ENCODE measurements around the gene PATZ1.
"Not testable (repeated sequence)": the region's sequence is repeated elsewhere in the genome, so short reads cannot be mapped to it uniquely, and the experiment has no call there.

PATZ1 gene

GRCh38 chr22:31342389-31343140 is 3.6 kb downstream of the PATZ1 start:
- DNase-seq, result no peak

DNA sequence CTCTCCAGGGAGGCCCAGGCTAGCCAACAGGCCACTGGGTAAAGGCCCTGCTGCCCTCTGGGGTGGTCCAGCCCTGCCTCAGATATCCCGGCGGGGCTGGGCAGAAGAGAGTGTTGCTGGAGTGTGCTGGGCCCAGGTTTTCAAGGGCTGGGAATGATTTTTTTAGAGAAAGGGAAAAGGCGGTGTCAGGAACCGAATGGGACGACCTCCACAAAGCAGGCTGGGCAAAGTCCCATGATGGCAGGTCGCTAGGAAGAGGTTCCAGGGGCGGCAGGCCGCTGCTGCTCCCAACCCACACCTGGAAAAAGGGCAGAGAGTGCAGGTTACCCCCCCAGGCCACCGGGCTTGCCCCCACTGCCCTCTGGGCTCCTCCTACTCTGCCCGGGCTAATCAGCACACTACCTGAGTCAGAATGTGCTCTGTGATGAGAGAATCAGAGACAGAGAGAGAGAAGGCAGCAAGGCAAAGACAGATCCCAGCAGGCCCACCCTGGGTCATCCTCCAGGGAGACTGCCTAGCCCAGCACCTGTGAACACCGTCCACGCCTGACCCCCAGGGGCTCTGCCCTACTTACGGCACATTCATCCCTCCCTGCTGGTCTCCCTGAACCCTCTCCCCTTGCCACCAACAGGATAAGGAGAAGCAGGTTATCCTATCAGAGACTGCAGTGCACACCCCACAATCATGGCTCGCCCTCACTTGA is 4.6 kb downstream of the PATZ1 start:
- no peak for DNase-seq

- no peak for DNase-seq
These were observed 5.3 kb downstream of the PATZ1 start for GRCh38 chr22:31340765-31341247.

DNA sequence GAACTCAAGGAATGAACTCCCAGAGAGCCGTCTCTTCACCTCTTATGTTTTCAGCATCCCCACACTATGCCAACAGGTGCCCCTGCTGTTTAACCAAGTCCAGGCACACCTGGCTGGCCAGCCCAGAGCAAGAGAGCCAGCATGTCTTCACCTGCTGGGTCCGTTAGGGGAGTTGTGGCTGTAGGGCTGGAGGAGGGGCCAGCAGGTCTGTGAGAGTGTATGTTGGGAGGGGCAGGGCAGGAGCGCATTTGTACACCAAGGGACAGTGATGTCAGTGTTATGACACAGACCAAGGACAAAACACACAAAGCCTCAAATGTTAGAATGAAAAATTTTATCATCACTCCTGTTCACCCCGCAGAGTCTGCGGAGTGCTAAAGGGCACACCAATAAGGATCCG is 5.8 kb downstream of the PATZ1 start:
- no peak for DNase-seq

GRCh38 chr22:31339148-31339832 is 6.9 kb downstream of the PATZ1 start:
- DNase-seq, result no peak

- no peak for DNase-seq
These were observed 9.0 kb downstream of the PATZ1 start for GRCh38 chr22:31337178-31337577.

DNA sequence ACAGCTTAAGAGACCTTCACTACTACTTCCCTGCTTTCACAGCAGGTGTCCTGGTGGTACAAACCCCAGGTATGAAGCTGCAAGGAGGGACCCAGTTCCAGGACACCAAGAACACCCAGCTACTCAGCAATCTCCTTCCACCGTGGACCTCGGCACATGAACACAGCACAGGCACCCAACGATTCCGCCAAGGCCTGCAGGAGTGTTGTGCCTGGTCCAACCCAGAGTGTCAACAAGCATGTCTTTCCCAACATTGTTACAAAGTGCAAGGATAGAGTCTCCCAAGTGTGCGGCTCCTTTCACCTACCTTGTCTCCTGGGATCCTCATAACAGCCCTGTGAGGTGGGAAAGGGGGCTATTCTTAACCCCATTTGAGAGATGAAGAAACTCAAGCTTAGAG is 11.8 kb downstream of the PATZ1 start:
- DNase-seq, result no peak

GRCh38 chr22:31333641-31334040 is 12.5 kb downstream of the PATZ1 start:
- DNase-seq, result no peak

GRCh38 chr22:31332886-31333285 is 13.3 kb downstream of the PATZ1 start:
- DNase-seq, result no peak

GRCh38 chr22:31332010-31332409 is 14.1 kb downstream of the PATZ1 start:
- DNase-seq, result no peak

- no peak for DNase-seq
These were observed 16.5 kb downstream of the PATZ1 start for GRCh38 chr22:31329453-31330215.

DNA sequence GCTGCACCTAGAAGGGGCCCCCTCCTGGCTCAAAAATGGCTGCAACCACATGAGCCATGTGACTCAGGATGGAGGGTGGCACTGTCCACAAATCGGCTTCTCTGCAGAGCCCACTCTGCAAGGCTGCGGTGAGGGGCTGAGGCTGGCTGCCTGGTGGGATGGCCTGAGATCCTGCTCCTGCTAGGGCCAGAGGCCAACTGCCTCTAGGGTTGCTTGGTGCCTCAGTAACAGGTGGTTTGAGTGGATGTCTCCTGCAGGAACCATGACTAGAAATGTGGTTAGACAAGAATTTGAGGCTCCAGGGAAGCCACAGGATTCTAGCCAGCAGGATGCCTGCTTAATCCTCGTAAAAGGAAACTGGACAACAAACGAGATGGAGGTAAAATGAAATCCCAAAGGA is 17.1 kb downstream of the PATZ1 start:
- no peak for DNase-seq

DNA sequence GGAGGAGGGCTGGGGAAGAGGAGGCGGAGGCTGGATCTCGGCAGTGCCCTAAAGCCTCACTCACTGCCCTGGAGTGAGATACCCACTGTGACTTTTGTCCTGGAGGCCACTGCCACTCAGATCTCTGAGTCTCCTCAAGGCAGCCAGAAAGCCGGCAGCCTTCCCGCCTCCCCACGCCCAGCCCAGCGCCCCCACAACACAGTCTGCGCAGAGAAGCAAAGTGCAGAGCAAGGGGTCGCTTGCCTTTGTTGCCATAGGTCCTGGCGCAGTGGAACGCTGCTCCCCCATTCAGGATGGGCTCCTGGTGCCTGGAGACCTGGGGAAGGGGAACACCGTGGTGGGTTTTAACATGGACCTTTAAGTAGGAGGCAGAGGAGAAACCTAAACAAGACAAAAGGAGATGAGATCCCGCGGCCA is 17.6 kb downstream of the PATZ1 start:
- DNase-seq, result no peak

DNA sequence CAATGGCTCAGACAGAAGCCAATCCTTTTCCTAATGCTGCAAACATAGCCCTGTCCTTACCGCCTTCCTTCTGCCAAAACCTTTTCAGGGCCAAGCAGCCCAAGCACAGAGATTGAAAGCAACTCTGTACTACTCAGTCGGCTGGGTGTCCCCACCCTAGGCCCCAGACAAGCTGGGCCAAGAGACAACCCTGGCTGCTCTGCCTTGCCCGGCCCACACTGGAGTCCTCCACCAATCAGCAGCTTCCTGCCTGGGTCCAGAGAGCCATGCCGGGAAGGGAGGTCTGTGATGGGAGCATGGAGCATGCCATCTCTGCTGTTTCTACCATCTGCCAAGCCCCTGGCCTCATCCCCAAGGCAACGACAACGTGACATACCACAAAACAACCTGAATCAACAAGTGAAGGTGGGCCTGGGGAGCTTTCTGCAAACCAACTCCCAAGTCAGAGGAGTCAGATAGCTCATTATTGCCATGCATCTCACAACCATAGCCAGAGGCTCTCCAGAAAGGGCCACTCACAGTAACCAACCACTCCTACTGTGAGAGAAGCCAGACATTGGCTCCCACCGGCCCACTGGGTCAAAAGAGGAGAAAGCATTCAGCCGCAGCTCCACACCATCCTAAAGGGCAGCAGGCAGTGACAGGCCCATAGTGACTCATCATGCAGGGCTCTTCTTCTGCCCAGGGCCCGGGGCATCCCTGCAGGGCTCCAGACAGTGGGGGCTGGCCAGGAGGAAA is 18.2 kb downstream of the PATZ1 start:
- no peak for DNase-seq

- DNase-seq, result no peak
These were observed 19.3 kb downstream of the PATZ1 start for GRCh38 chr22:31326877-31327276.

GRCh38 chr22:31323578-31324550 is 22.3 kb downstream of the PATZ1 start:
- DNase-seq, result no peak

DNA sequence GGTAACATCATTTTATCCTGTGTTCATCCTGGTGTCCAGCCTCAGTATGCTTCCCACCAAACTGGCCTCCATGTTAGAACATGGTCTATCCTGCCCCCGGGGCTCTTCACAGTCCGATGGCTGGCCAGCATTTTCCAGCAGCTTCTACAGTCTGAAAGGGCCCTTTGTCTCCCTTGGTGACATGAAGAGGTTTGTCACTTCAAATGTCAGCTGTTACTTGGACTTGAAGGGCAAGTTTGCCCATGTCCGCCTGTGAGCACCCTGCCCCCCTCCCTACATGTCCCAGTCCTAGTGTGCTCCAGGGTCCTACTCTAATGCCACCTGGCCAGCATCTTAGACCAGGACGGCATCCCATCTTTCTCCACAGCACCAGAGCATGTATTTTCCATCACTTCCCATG is 24.7 kb downstream of the PATZ1 start:
- no peak for DNase-seq

DNA sequence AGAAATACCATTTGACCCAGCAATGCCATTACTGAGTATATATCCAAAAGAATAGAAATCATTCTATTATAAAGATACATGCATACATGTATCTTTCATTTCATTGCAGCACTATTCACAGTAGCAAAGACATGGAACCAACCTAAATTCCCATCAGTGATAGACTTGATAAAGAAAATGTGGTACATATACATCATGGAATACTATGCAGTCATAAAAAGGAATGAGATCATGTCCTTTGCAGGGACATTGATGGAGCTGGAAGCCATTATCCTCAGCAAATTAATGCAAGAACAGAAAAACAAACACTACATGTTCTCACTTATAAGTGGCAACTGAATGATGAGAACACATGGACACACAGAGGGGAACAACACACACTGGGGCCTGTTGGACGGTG is 31.9 kb downstream of the PATZ1 start:
- DNase-seq, result not testable (repeated sequence)

GRCh38 chr22:31313366-31314147 is 32.6 kb downstream of the PATZ1 start:
- DNase-seq, result peak; percentile 61

DNA sequence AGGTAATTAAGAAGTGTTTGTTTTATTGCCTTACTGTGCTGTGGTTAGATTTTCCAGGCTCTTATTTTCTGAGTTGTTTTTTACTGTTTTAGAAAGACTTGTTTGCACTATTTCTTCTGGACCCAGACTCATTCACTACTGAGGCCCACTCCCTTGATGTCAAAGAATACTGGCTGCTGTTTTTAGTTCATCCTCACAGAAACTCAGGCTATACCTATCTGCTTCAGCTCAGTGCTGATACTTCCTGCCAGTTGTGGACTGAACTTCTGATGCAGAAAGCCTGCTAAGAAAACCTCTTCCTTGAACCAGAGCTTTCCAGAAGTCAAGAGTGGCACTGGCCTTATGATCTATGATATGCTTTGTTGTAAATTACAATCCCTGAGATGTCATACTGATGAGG is 38.0 kb downstream of the PATZ1 start:
- no peak for DNase-seq

Data from fibroblast of upper back skin (primary cell).